ENCODE results near the gene ARID1B. TPM values are rescaled to one million over a fixed set of nuclear protein-coding genes. Genes with fewer than 3 reads are reported as not detected.

ARID1B gene
- total and polyA plus RNA-seq, 10 of the 15 experiments (the other 5 are each of a cell fraction or from before 2014, with no cell fraction given): 24.7 to 133 (median 54.6) TPM

- TF ChIP-seq SRF (IDR thresholded peaks at IDR 0.05; ENCODE audit: low read depth in 2 of 2, low read length in 2 of 2) (no peak), E2F8 (IDR thresholded peaks at IDR 0.05; ENCODE audit: low read depth, partially characterized antibody) (no peak)
Measured at GRCh38 chr6:156762547-156762946, 14.6 kb upstream of the ARID1B start (continued).

GRCh38 chr6:156765117-156765516 is 12.1 kb upstream of the ARID1B start:
- H2AFZ ChIP-seq (ENCODE audit: control insufficient read depth, low read depth, low read length): no peak overlapping the region
- peaks cover 25% of the 10 kb centered on the region for H3K4me1 ChIP-seq (ENCODE audit: control insufficient read depth, insufficient read depth, low read length)
- no peak for DNase-seq (ENCODE audit: low read depth, low spot score)
- no peaks in the 10 kb centered on the region for H3K79me2 ChIP-seq (ENCODE audit: control insufficient read depth, insufficient read depth, low read length)
- ChIA-PET SMC1A (ENCODE audit: uncharacterized antibody, unreplicated experiment) (interaction anchor here (0.7 to 3.3 kb wide), 2 partner anchors 12 to 128 kb away, joined by 3 to 10 read pairs; no protein-coding TSS in a partner anchor), POLR2A (interaction anchor here (0.7 to 1.9 kb wide), 2 partner anchors 12 to 1441 kb away, joined by 4 to 6 read pairs; no protein-coding TSS in a partner anchor), CTCF (no interaction called here), RAD21 (ENCODE audit: unreplicated experiment) (interaction anchor here (5.6 kb wide), 1 partner anchor 44 kb away, joined by 71 read pairs; no protein-coding TSS in a partner anchor)
- intact Hi-C loops (cut with micrococcal nuclease; ENCODE audit: unreplicated experiment): no loop called here
- ATAC-seq: no peak
- no TSS peak for BruUV-seq (replicated peaks)
- H4K20me1 ChIP-seq (ENCODE audit: control insufficient read depth, insufficient read depth): no peaks in the 10 kb centered on the region
- WGBS (ENCODE audit: insufficient coverage, insufficient replicate concordance, low lambda C conversion rate, missing lambda C conversion rate): 94% methylated on average over 10 of the region's 10 CpGs
- no peaks in the 10 kb centered on the region for H3K9me3 ChIP-seq (replicated peaks; ENCODE audit: control insufficient read depth, insufficient read depth, low read length)
- no peaks in the 10 kb centered on the region for H3K27me3 ChIP-seq (replicated peaks in 1 of 2; ENCODE audit: control insufficient read depth in 2 of 2, insufficient read depth in 2 of 2, low read length in 1 of 2)
- in situ Hi-C loops (cut with MboI): loop anchor here (5.0 kb wide), 2 partner anchors 73 to 198 kb away; no protein-coding TSS in a partner anchor
- no peak overlapping the region for H3K4me3 ChIP-seq
- no peak overlapping the region for H3K9ac ChIP-seq (ENCODE audit: control insufficient read depth, insufficient read depth, low read length)
- H3K4me2 ChIP-seq (ENCODE audit: control insufficient read depth, insufficient read depth): no peak overlapping the region
- FAIRE-seq: no peak
- no peaks in the 10 kb centered on the region for H3K36me3 ChIP-seq (ENCODE audit: control insufficient read depth in 2 of 2, insufficient read depth in 2 of 2, low read length in 1 of 2)
- TF ChIP-seq CREB1 (IDR thresholded peaks at IDR 0.05; ENCODE audit: low read depth) (no peak), NKRF (conservative IDR thresholded peaks at IDR 0.05) (no peak), STAT3 (IDR thresholded peaks at IDR 0.05; ENCODE audit: low read depth, low read length) (no peak), CUX1 (IDR thresholded peaks at IDR 0.05; ENCODE audit: insufficient replicate concordance, low read depth, low read length) (no peak), FOXM1 (IDR thresholded peaks at IDR 0.05; ENCODE audit: low read depth, low read length) (no peak), ZNF217 (IDR thresholded peaks at IDR 0.05) (no peak), RCOR1 (conservative IDR thresholded peaks at IDR 0.05; ENCODE audit: low read depth, low read length) (no peak), YBX1 (IDR thresholded peaks at IDR 0.05) (no peak)
- H3K27ac ChIP-seq (ENCODE audit: control insufficient read depth, insufficient read depth): no peak overlapping the region

Data from GM12878 (cell line).